H1 (cell line): ENCODE data around the gene FGF18.

Experiments
- CEBPB ChIP-seq: IDR thresholded peaks from 2 replicates; pipeline ENCODE4 v1.6.1; 2012; ENCODE audit warnings: low read depth, low read length
- EZH2 ChIP-seq: fragments of 200-600 bp; sonication (generic); IDR thresholded peaks from 2 replicates; pipeline ENCODE4 v1.7.1; 2012; ENCODE audit warnings: low read depth, mild to moderate bottlenecking, moderate library complexity, low read length, inconsistent platforms; ENCODE audit not compliant: severe bottlenecking
- KDM1A ChIP-seq: fragments of 200-600, 300-600 bp; sonication (generic); IDR thresholded peaks from 2 replicates; pipeline ENCODE4 v1.7.1; 2016; ENCODE audit warnings: mild to moderate bottlenecking, low read length, borderline replicate concordance
- MAX ChIP-seq: IDR thresholded peaks from 2 replicates; pipeline ENCODE4 v1.6.1; 2012; ENCODE audit warnings: inconsistent platforms
- PHF8 ChIP-seq: fragments of 200-600 bp; sonication (generic); conservative IDR thresholded peaks from 2 replicates; pipeline ENCODE4 v1.7.1; 2012; ENCODE audit warnings: low read depth, mild to moderate bottlenecking, inconsistent platforms, low read length, moderate library complexity
- POLR2AphosphoS5 ChIP-seq: IDR thresholded peaks from 2 replicates; pipeline ENCODE4 v1.6.1; 2011; ENCODE audit warnings: low read depth, low read length
- SIX5 ChIP-seq: IDR thresholded peaks from 2 replicates; pipeline ENCODE4 v1.6.1; 2011; ENCODE audit warnings: mild to moderate bottlenecking, low read depth, low read length
- SUZ12 ChIP-seq: fragments of 200-600 bp; sonication (generic); IDR thresholded peaks from 2 replicates; pipeline ENCODE4 v1.6.1; 2012; ENCODE audit warnings: mild to moderate bottlenecking, inconsistent platforms, low read length, moderate library complexity, mixed read lengths

- TF ChIP-seq SIX5 (no peak), KDM1A (no peak), EZH2 (no peak), MAX (no peak), SUZ12 (no peak), PHF8 (no peak), CEBPB (no peak), POLR2AphosphoS5 (no peak)
Measured at GRCh38 chr5:171482434-171482730, 62.9 kb downstream of the FGF18 start.
